Fibroblast of lung (primary cell): Measurements from ENCODE around the gene DCLK2.

Experiments
- CTCF ChIP-seq, 2 donors: IDR thresholded peaks in 1 of 2; conservative IDR thresholded peaks in 1 of 2; 1 replicate in 1 of 2; 2 replicates in 1 of 2; pipeline ENCODE4 v1.5.1; 2011 to 2012; ENCODE audit warnings: low read length in 2 of 2, control low read depth in 1 of 2, inconsistent platforms in 1 of 2, low read depth in 1 of 2, mild to moderate bottlenecking in 1 of 2
- EZH2 ChIP-seq: IDR thresholded peaks from 2 replicates; pipeline ENCODE4 v1.5.1; 2012; ENCODE audit warnings: low read length, control low read depth, mild to moderate bottlenecking; ENCODE audit errors: missing control alignments

- TF ChIP-seq EZH2 = no peak
- no peak for TF ChIP-seq CTCF (conservative IDR thresholded peaks at IDR 0.05 in 1 of 2, IDR thresholded peaks at IDR 0.05 in 1 of 2; ENCODE audit: low read depth in 1 of 2, low read length in 2 of 2)
Measured at GRCh38 chr4:150145946-150146340, 67.7 kb downstream of the DCLK2 start.
